Activated T-cell treated with anti-CD3 and anti-CD28 coated beads, Interleukin-2, amount 50 U/mL, for 1 hour (primary cell): ENCODE data around the gene ASB1.
"Not testable (repeated sequence)": the region's sequence is repeated elsewhere in the genome, so short reads cannot be mapped to it uniquely, and the experiment has no call there.

ENCODE experiments used
- DNase-seq: peaks from one replicate; pipeline ENCODE4 v3.0.0-alpha.2; 2020

ASB1 gene

GRCh38 chr2:238404406-238405216 lies 22.1 kb upstream of the ASB1 start:
- DNase-seq, result no peak

- not testable (repeated sequence) for DNase-seq
Observed at GRCh38 chr2:238405217-238405555, 21.5 kb upstream of the ASB1 start.

GRCh38 chr2:238406221-238406997 lies 20.3 kb upstream of the ASB1 start:
- DNase-seq, result no peak

- DNase-seq, result no peak
Observed at GRCh38 chr2:238406998-238407285, 19.8 kb upstream of the ASB1 start.

GRCh38 chr2:238407566-238407965 lies 19.2 kb upstream of the ASB1 start:
- no peak for DNase-seq

GRCh38 chr2:238408615-238409340 lies 17.9 kb upstream of the ASB1 start:
- DNase-seq, result no peak

- DNase-seq, result no peak
Observed at GRCh38 chr2:238409341-238410199, 17.2 kb upstream of the ASB1 start.

- DNase-seq, result no peak
Observed at GRCh38 chr2:238412067-238412767, 14.5 kb upstream of the ASB1 start.

- DNase-seq, result no peak
Observed at GRCh38 chr2:238413368-238413767, 13.4 kb upstream of the ASB1 start.

- DNase-seq, result no peak
Observed at GRCh38 chr2:238415036-238415764, 11.5 kb upstream of the ASB1 start.

GRCh38 chr2:238415893-238416292 lies 10.8 kb upstream of the ASB1 start:
- no peak for DNase-seq

- DNase-seq, result no peak
Observed at GRCh38 chr2:238418196-238418998, 8.3 kb upstream of the ASB1 start.

- no peak for DNase-seq
Observed at GRCh38 chr2:238418999-238419546, 7.7 kb upstream of the ASB1 start.

GRCh38 chr2:238420442-238420841 lies 6.3 kb upstream of the ASB1 start:
- no peak for DNase-seq

- DNase-seq, result no peak
Observed at GRCh38 chr2:238420878-238421694, 5.6 kb upstream of the ASB1 start.

- no peak for DNase-seq
Observed at GRCh38 chr2:238421695-238422035, 5.1 kb upstream of the ASB1 start.

- no peak for DNase-seq
Observed at GRCh38 chr2:238422285-238422684, 4.4 kb upstream of the ASB1 start.

- no peak for DNase-seq
Observed at GRCh38 chr2:238422940-238423339, 3.8 kb upstream of the ASB1 start.

GRCh38 chr2:238423561-238424312 lies 3.0 kb upstream of the ASB1 start:
- no peak for DNase-seq
